ENCODE results near the gene NLRP12.
"Not testable (repeated sequence)": the region's sequence is repeated elsewhere in the genome, so short reads cannot be mapped to it uniquely, and the experiment has no call there.

Gene NLRP12

GRCh38 chr19:53824134-53824611, at the start of gene NLRP12:
NLRP12 (minus strand) TSS chr19:53824314; CDS start chr19:53824174, 140 bp downstream.
- no peak for DNase-seq (ENCODE audit: low spot score)
- no peak for TF ChIP-seq CTCF (IDR thresholded peaks at IDR 0.05; ENCODE audit: borderline replicate concordance, control extremely low read depth, extremely low read depth, insufficient read depth, missing control alignments)
- in situ Hi-C loops (cut with MboI; ENCODE audit: low sequenced_read_pairs, unreplicated experiment), result no loop called here

- DNase-seq (ENCODE audit: low spot score), result no peak
- in situ Hi-C loops (cut with MboI; ENCODE audit: low sequenced_read_pairs, unreplicated experiment), result no loop called here
- no peak for TF ChIP-seq CTCF (IDR thresholded peaks at IDR 0.05; ENCODE audit: borderline replicate concordance, control extremely low read depth, extremely low read depth, insufficient read depth, missing control alignments)
Measured at GRCh38 chr19:53872762-53873161, 48.6 kb upstream of the NLRP12 start.

- in situ Hi-C loops (cut with MboI; ENCODE audit: low sequenced_read_pairs, unreplicated experiment), result no loop called here
- no peak for TF ChIP-seq CTCF (IDR thresholded peaks at IDR 0.05; ENCODE audit: borderline replicate concordance, control extremely low read depth, extremely low read depth, insufficient read depth, missing control alignments)
- no peak for DNase-seq (ENCODE audit: low spot score)
Measured at GRCh38 chr19:53871454-53871853, 47.3 kb upstream of the NLRP12 start.

- no peak for TF ChIP-seq CTCF (IDR thresholded peaks at IDR 0.05; ENCODE audit: borderline replicate concordance, control extremely low read depth, extremely low read depth, insufficient read depth, missing control alignments)
- DNase-seq (ENCODE audit: low spot score), result no peak
- in situ Hi-C loops (cut with MboI; ENCODE audit: low sequenced_read_pairs, unreplicated experiment), result no loop called here
Measured at GRCh38 chr19:53870485-53870844, 46.4 kb upstream of the NLRP12 start.

GRCh38 chr19:53869805-53870484, 45.8 kb upstream of the NLRP12 start:
- DNase-seq (ENCODE audit: low spot score); in situ Hi-C loops (cut with MboI; ENCODE audit: low sequenced_read_pairs, unreplicated experiment): not testable (repeated sequence)

- DNase-seq (ENCODE audit: low spot score), result peak; percentile 87
- in situ Hi-C loops (cut with MboI; ENCODE audit: low sequenced_read_pairs, unreplicated experiment), result no loop called here
- TF ChIP-seq CTCF (IDR thresholded peaks at IDR 0.05; ENCODE audit: borderline replicate concordance, control extremely low read depth, extremely low read depth, insufficient read depth, missing control alignments), result no peak
Measured at GRCh38 chr19:53868892-53869804, 45.0 kb upstream of the NLRP12 start.
